Measurements from ENCODE around the gene PABPC1L.

- TF ChIP-seq, protein P1, sequence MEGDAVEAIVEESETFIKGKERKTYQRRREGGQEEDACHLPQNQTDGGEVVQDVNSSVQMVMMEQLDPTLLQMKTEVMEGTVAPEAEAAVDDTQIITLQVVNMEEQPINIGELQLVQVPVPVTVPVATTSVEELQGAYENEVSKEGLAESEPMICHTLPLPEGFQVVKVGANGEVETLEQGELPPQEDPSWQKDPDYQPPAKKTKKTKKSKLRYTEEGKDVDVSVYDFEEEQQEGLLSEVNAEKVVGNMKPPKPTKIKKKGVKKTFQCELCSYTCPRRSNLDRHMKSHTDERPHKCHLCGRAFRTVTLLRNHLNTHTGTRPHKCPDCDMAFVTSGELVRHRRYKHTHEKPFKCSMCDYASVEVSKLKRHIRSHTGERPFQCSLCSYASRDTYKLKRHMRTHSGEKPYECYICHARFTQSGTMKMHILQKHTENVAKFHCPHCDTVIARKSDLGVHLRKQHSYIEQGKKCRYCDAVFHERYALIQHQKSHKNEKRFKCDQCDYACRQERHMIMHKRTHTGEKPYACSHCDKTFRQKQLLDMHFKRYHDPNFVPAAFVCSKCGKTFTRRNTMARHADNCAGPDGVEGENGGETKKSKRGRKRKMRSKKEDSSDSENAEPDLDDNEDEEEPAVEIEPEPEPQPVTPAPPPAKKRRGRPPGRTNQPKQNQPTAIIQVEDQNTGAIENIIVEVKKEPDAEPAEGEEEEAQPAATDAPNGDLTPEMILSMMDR (optimal IDR thresholded peaks at IDR 0.05 in 1 of 3, IDR thresholded peaks at IDR 0.05 in 1 of 3, conservative IDR thresholded peaks at IDR 0.05 in 1 of 3; ENCODE audit: extremely low read depth in 1 of 3, insufficient read depth in 2 of 3, low read length in 3 of 3): no peak
- TF ChIP-seq EZH2 (IDR thresholded peaks at IDR 0.05; ENCODE audit: low read length): no peak
These were observed 35.4 kb downstream of the PABPC1L start for GRCh38 chr20:44945261-44945660.

Measured in keratinocyte (primary cell).